ENCODE measurements around the gene DNTT.
"Not testable (repeated sequence)": the region's sequence is repeated elsewhere in the genome, so short reads cannot be mapped to it uniquely, and the experiment has no call there.

DNTT gene

DNA sequence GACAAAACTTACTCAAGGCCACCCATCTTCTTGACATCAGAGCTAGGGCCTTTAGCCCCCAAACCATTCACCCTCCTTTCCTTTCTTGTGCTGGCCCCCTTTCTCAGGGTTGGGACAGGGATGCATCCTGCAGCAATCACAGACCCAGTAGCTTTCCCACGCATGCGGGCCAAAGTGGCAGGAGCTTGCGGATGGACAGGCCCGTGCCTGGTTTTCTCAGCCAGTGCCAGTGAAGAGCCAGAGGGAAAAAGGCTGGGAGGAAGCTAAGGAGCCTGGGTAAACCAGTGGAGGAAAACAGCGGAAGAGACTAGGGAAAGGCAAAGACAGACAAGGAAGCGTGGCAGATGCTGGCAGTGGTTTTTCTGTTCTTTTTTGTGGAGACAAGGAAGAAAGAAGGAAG lies 27.8 kb upstream of the DNTT start:
- DNase-seq (ENCODE audit: low read depth in 3 of 3): no peak

DNA sequence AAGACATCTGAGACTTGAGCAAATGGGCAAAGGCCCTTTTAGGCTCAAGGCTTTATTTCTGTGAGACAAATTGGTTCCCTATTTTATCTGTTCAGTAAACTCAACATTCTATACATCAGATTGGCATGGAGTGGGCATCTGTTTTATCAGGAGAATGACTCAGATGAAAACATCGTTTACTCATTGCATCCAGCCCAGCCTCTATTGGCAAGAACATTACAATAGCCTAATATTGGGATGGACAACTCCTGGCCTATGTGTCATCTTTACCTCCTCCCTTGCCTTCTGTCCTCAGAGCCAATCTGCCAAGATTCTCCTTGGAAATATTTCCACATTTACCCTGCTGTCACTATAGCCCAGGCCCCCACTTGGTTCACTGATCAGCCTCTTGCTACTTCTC lies 27.4 kb upstream of the DNTT start:
- DNase-seq (ENCODE audit: low read depth in 3 of 3): no peak

DNA sequence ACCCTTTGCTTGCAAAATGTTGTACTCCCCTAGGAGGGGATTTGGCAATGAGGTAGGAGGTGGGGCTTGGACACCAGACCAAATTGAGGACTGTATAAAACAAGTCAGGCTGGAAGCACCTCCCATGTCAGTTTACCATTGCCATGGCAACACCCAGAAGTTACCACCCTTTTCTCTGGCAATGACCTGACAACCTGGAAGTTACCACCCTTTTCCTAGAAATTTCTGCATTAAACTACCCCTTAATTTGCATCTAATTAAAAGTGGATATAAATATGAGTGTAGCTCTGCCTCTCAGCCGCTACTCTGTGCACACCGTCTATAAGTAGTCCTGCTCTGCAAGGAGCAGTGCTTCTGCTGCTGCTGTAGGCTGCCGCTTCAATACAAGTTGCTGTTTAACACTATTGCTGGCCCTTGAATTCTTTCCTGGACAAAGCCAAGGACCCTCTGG lies 25.0 kb upstream of the DNTT start:
- no peak for DNase-seq (ENCODE audit: low read depth in 3 of 3)

DNA sequence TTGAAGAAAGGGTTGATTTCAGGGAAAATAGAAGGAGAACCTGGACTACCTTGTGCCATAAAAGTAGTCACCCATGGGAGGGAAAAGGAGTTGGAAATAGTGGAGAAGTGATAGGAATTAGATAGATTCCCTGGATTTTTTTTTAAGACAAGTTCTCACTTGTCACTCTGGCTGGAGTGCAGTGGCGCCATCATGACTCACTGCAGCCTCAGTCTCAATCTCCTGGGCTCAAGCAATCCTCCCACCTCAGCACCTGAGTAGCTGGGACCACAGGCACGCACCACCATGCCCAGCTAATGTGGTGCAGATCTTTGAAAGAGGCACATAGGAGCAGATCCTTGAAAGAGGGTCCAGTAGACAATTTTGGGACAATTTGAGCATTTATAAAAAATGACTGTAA lies 23.4 kb upstream of the DNTT start:
- DNase-seq (ENCODE audit: low read depth in 3 of 3): no peak

DNA sequence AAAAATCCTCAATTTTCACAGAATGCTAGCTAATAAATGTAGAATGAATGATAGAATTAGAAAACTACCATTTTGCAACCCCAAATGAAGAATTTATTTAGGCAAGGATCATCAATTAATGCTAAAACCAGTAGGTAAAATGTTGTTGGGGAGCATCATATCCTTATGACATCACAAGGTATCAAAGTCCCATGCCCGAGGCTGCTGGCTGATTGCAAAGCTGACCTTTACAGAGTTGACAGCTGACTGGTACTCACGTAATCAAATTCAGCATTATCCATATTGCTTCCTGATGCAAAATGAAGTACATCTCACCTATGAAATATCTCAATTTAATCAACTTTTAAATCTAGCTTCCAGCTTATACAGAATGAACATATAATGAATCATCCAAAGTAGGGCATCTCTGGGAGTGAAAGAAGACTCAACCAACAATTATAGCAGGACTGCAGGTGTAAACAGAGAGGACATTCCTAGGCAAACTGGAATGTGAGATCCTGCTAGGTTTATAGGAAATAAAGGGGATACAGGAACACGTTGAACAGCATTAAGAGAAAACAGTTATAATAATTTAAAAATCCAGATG lies 22.7 kb upstream of the DNTT start:
- no peak for DNase-seq (ENCODE audit: low read depth in 3 of 3)

DNA sequence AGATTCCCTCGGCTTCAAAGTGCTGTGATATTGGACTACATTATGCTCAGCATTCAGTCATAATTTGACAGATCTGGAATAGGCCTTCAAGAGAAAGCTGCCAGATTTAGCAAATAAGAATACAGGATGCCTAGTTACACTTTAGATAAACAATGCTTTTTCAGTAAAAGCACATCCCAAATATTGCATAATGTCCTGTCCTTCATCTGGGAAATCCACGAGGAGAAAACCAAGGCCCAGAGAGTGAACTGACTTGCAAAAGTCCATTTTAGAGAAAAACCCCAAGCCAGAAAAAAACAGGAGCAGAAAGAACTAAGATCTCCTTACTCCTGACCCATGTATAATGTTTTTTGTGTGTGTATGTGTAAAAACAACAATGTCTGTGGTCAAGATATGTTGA lies 20.9 kb upstream of the DNTT start:
- DNase-seq (ENCODE audit: low read depth in 3 of 3): no peak

DNA sequence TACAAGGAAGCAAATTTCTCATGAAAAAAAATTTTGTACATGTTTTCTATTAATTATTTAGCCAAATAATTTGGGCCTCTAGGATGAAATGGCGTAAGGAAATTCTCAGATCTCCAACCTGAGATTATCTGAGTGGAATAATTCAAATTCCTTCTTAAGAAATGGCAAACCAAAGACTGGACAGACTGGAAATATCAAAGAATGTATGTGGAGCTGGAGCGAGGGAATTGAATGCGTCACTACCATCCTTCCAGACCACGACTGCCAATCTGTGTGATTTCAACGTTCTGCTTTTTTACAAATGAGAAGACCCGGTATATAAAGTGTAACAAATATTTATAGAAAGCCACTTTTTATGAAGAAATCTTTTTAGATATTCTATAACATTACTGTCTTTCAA lies 20.5 kb upstream of the DNTT start:
- no peak for DNase-seq (ENCODE audit: low read depth in 3 of 3)

DNA sequence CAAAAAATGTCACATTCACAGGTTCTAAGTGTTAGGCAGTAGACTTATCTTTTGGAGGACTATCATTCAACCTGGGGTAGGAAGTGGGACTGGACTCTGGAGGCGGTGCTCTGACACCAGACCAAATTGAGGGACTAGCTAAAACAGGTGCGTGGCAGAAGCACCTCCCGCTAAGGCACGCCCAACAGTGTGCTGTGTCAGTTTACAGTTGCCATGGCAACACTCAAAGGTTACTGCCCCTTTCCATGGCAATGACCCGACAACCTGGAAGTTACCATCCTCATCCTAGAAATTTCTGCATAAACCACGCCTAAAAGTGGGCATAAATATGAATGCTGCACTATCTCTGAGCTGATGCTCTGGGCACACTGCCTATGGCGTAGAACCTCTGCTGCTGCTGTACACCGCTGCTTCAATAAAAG lies 18.9 kb upstream of the DNTT start:
- DNase-seq (ENCODE audit: low read depth in 3 of 3): no peak

DNA sequence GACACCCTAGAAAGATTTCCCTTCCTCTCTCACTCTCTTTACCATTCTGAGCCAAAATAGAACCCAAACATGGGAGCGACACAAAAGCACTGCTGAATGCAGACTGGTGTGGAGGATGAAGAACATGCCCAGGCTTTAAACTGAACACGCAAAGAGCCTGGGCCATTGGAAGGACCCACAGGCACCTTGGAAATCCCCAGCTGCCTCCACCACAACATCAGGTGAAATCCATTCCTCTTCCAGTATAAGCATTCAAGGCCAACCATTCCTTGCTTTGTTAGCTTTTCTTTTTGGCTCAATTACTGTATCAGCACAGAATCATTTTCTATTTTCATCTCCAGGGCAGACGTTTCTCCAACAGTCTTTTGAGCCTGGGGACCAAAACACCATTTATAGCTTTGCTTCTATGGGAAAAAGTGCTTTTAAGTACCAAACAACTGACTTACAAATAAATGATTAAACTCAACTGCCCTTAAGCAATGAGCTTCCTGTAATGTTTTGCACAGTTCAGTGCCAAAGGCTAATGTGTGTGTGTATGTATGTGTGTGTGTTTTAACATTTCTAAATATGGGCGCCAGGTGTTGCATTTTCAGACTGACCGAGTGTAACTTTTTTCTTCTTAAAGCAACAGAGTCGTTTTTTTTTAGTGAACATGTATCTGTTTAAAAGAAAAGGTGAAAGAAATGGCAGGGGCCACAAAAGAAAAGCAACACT lies 16.7 kb upstream of the DNTT start:
- no peak for DNase-seq (ENCODE audit: low read depth in 3 of 3)

DNA sequence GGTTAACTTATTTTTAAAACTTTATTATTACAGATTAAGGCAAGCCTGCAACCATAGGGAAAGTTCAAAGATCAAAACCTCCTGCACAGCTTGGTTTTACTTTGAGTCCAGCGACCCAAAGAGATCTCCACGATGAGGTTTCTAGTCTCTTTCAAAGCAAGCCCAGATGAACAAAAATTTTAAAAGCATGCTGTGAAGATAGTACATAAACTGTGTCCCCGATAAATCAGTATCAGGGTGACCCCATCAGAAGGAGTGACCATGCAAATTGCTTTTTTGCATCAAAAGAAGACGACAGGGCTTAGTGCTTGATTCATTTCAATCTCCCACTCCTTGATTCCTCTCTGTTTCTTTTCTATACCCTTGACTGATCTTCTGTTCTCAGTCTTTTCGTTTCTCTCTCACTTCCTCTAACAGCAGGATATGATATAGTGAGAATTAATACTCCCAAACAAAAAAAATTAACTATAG lies 16.0 kb upstream of the DNTT start:
- DNase-seq (ENCODE audit: low read depth in 3 of 3): no peak

DNA sequence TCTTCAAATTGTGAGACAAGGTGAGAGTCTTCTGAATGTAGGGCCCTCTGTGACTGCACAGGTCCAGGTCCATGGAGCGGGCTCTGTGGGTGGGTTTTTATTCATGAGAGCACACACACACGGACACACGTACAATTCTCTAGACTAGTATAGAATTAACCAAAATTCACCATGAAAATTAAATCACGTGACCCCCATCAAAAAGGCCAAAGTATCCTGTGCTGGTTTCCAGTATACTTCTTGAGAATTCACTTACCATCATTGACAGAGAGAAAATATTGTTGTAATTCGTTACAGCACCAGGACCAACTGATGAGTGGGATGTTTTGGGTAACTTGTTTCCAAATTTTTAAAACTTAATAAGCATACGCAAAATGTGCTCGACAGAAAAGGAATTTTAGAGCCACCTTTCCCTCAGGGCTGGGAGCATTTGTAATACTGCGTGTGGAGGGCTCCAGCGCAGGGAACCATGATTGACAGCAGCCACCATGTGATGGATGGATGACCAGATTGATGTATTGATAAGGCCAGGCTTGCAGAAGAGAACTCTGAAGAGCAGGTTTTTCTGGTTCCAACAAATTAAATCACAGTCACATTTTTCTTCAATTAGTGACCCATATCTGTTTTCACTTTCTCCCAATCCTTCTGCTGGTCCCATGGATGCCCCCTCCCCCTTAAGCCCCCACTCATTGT lies 14.9 kb upstream of the DNTT start:
- DNase-seq (ENCODE audit: low read depth in 3 of 3): no peak

DNA sequence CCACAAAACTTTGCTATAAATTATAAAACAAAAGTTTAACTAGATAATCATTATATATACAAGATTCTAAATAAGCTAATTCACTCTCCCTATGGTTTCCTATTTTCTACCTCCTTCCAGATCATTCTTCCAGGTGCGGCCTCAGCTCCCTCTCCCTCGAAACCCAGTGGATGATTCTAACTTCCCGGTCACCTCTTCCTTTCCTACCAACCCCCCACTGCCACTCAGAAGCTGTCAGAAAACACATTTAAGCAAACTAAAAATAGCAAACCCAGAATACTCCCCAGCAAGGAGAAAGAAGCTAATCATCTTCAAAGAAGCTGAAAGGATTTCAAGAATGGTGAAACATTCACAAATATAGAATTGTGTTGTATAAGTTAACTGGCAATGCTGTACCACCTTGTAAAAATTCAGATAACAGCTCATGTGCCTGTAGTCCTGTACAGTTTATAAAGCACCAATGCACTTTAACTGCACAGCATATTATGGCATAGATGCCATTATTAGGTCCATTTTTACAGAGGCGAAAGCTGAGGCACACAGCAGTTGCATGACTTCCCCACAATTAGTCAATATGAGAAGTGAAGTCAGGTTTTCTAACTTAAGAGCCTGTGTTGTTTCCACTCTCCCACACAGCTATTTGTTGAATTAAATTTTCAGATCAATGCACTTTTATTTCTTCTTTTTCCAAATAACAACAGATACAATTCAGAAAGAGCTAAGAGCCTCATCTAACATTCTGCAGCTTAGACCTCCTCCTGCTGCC lies 13.7 kb upstream of the DNTT start:
- DNase-seq (ENCODE audit: low read depth in 3 of 3): no peak

DNA sequence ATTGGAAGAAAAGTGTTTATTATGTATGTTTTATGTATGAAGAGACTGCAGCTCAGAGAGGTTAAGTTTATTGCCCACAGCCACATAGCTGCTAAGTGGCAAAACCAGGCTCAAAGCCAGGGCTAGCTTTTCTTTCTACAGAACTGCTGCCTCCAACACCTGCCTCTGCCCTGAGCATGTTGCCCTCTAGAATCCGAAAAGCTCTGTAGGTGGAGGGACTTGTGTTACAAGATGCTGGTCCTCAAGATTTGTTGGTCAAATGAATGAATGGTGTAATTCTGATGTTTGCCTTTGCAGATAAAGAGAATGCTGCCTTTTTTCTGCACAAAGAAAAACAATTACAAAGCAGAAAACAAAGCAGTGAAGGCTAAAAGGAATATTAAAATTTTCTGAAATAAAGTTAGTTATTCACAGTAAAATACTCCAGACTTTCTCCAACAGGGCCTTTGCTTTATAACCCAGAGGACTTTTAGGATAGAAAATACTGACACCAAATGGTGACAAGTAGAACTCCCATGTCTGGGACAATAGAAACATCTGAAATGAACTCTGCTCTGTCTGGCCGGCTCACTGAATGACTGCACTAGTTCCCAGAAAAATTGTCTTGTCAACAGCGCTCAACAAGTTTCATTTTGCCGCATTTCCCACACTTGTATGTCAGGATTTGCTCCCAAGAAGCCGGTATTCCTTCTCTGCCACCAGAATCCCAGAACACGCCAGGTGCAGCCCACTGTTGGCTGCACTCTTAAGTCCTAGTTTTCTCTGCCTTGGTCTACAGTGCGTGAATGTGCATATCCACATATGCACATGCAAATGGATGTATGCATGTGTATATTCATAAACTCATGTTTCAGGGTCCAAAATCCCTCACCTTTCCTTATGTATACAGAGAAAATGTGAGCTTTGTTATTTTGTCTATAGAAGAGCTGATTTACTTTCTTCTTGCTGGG lies 11.0 kb upstream of the DNTT start:
- no peak for DNase-seq (ENCODE audit: low read depth in 3 of 3)

DNA sequence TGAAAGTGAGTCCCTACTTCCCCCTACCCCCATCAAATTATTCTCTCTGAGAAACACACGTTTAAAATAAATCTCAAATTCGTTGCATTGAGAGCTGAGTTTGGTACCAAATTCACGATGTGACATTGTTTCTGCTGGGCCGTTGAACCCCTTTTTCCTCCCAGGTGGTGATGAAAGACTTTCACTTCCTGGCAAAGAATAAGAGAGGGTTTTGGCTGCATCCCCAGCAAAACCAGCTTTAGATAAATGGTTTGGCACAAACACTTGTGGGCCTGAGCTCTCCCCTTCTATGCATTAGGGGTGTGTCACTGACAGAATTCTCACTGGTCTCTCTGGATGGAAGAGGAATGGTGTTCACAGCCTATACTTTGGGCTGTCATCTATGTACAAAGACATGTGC lies 8.8 kb upstream of the DNTT start:
- DNase-seq (ENCODE audit: low read depth in 3 of 3): no peak

DNA sequence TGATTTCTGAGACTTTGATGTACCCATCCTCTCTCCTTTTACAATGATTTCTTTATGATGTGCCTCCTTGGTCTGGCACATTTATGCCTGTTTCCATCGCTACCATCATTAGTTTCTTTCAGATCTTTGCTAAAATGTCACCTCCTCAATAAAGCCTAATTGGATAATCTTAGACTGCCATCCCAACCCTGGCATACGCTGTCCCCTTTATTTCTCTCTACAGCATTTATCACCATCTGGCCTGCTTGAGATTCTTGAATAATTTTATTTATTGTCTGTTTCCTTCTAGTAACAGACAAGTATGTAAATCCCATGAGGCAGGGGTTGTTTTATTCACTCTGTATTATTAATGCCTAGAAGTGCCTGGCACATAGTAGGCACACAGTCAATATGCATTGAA lies 6.7 kb upstream of the DNTT start:
- DNase-seq (ENCODE audit: low read depth in 3 of 3): no peak

DNA sequence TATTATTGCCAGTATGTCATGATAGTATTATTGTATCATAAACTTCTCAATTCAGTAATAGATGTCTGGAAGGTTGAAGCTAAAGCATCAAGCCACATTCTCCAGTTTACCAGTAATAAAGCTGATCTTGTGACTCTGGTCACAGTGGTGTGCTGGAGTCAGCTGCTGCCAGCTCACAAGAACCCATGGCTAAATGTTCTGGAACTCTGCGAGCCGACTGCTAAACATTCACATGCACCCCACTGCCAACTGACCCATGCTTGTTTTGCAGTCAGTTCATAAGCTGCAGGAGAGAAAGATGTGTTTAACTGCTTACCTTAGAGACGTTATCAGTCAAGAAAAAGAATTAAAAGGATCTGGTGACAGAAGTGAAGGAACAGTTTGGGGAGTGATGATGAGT lies 5.9 kb upstream of the DNTT start:
- DNase-seq (ENCODE audit: low read depth in 3 of 3): no peak

DNA sequence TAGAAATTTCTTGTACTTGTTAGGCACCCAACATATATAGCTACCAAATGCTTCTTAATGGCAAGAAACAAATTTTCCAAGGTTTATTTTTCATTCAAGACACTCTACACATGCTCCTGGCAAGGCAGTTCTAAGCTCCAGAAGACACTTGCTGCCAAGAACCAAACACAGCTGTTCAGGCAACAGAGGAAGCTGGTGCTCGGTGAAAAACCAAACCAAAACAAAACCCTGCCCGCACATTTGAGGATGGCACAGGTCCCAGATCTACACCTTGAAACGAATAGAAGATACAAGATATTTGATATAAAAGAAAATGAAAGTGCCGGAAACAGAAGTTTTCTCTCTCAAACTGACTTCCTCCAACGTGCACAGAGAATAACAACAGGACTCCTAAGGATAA lies 4.9 kb upstream of the DNTT start:
- no peak for DNase-seq (ENCODE audit: low read depth in 3 of 3)

DNA sequence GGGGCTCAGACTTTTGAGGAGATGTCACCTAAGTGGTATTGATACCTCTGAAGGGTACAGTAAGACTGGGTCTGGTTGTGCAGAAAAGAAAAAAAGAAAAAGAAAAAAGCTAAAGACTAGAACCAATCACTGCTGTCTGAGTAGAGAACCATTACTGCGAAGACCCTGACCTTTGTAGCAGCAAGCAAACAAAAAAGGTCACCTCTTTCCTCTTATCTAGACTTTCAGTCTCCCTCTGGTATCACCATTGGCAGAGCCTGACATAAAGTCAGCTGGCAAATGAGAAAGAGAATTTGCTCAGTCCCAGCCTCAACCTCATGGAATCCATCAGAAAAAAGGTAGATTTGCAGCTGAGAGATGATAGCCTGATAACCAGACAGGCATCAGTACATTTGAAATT lies 2.6 kb upstream of the DNTT start:
- DNase-seq (ENCODE audit: low read depth in 3 of 3): no peak

DNA sequence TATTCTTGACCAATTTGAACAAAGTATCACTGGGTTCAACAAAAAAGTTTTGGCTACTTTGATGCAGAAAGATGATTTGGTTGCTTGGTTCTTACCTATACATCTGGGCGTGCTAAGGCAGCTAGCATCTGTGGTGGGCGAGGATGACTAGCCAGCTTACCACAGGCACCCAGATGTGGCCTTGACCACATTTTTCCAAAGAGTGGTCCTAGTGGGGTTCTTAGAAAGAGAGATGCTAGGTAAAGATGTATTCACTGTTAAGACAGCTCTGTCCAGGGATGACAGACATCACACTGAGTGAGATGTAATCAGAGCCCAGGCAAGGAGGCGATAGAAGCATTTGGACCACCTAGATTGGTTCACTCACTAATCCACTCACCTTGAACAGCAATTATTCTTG lies 785 bp downstream of the DNTT start:
- DNase-seq (ENCODE audit: low read depth in 3 of 3): no peak

DNA sequence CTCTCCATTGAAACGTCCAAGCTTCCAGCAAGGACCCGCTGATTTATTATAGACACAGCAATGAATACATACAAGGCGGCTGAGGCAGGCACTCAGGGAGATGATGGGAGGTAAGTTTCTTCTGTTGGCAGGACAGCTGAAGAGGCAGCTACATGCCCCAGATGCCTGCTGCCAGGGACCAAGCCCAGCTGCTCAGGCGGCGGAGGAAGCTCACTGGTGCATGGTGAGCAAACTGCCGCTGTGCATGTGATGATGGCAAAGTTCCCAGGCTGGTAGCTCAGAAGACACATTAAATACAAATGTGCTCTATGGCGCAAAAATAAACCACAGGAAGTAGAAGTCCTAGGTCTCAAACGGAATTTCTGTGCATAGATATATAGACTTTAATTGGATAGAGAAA lies 2.3 kb downstream of the DNTT start:
- DNase-seq (ENCODE audit: low read depth in 3 of 3): no peak

DNA sequence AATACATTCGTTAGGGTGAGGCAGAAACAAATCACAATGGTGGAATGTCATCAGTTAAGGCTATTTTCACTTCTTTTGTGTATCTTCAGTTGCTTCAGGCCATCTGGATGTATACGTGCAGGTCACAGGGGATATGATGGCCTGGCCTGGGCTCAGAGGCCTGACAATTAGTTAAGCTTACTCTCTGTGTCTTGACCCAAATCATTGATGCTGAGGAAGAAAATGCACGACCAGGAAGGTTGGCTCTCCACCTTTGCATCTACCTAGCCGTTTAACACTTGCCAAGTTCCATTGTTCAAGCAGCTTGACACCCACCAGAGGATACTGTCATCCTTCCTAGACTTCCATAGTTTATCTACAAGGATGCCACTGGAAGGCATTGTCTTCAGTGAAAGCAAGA lies 4.6 kb downstream of the DNTT start:
- DNase-seq (ENCODE audit: low read depth in 3 of 3): not testable (repeated sequence)

Measured in stimulated activated CD4-positive, alpha-beta T cell treated with anti-CD3 and anti-CD28 coated beads, TNF-alpha, amount 100 ng/mL, for 4 hours (primary cell).